GM13977 (cell line): Measurements from ENCODE around the gene MOBP.

Source experiments
- DNase-seq: peaks from one replicate; pipeline ENCODE4 v3.0.0; 2012; ENCODE audit warnings: low spot score
- CTCF ChIP-seq: IDR thresholded peaks from 2 replicates; pipeline ENCODE4 v1.5.1; 2012; ENCODE audit warnings: mild to moderate bottlenecking, control low read depth; ENCODE audit not compliant: insufficient read depth; ENCODE audit errors: extremely low read depth, missing control alignments
- in situ Hi-C: fragments of 300-500 bp; cut with MboI; formaldehyde crosslinking; loops from one replicate; pipeline ENCODE4 v1.12.0; 2022; ENCODE audit warnings: low sequenced_read_pairs, low pct_unique_long_range_greater_than_20kb, mixed read lengths, inconsistent platforms; ENCODE audit not compliant: unreplicated experiment

MOBP gene

DNA sequence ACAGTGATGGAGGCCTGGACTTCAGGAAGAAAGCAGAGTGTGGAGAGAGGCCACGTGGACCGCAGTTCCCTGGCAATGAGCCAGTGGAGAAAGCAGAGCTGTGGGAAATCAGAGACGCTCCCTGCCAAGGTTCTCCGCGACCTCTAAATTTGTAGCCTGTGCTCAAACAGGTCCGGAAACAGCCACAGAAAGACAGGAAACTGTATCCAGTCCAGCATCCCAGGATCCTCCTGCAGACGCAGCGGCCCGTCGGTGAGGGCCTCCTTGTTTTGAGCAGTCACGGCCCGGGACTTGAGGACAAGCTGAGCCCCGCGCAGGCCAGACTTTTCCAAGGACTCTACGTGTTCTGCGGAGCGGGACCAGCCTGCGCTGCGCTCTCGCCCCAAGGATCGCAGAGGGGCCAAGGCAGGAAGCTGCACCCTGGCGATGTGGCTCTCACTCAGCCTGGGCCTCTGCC, 38.7 kb upstream of the MOBP start:
- no peak for TF ChIP-seq CTCF
- no peak for DNase-seq
- in situ Hi-C loops: no loop called here

GRCh38 chr3:39429466-39429865, 38.0 kb upstream of the MOBP start:
- DNase-seq: no peak
- TF ChIP-seq CTCF: no peak
- in situ Hi-C loops: no loop called here

GRCh38 chr3:39432342-39432741, 35.1 kb upstream of the MOBP start:
- in situ Hi-C loops: no loop called here
- DNase-seq: no peak
- no peak for TF ChIP-seq CTCF

DNA sequence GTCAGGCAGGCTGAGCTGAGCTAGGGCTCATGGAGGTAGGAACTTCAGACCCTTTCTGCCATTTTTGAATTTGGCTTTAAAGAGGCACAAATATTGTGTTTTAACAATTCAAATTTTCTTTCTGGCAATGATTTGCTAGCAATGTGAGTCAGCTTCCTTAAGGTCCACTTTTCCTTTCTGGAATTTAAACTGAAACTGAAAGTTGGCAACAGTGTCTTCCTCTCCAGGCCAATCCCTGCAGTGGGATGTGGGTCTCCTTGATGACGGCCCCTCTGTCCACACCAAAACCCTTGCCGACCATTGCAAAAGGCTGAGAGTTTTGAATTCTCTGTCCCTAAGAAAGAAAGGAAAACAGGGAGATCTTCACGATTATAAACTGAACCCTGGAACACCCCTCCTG, 33.8 kb upstream of the MOBP start:
- TF ChIP-seq CTCF: no peak
- in situ Hi-C loops: no loop called here
- no peak for DNase-seq

- in situ Hi-C loops: no loop called here
- no peak for DNase-seq
- TF ChIP-seq CTCF: no peak
Observed at GRCh38 chr3:39434574-39434973, 32.9 kb upstream of the MOBP start.

GRCh38 chr3:39435006-39435748, 32.3 kb upstream of the MOBP start:
- no peak for TF ChIP-seq CTCF
- in situ Hi-C loops: no loop called here
- DNase-seq: no peak
